ENCODE data around the gene TCF3. TPM values are rescaled to one million over a fixed set of nuclear protein-coding genes. Genes with fewer than 3 reads are reported as not detected.
"Not testable (repeated sequence)": the region's sequence is repeated elsewhere in the genome, so short reads cannot be mapped to it uniquely, and the experiment has no call there.

Gene TCF3
- 83.0 TPM for total RNA-seq

GRCh38 chr19:1652471-1653299 lies at the start of gene TCF3:
Gene TCF3, minus strand, starts transcription at chr19:1652615. Its CDS starts 2,367 bp downstream, at chr19:1650248.
- DNase-seq (ENCODE audit: low spot score): peak; percentile 99

GRCh38 chr19:1700733-1701663 lies 48.6 kb upstream of the TCF3 start:
- DNase-seq (ENCODE audit: low spot score): no peak

GRCh38 chr19:1699998-1700732 lies 47.8 kb upstream of the TCF3 start:
- DNase-seq (ENCODE audit: low spot score): no peak

GRCh38 chr19:1699386-1699785 lies 47.0 kb upstream of the TCF3 start:
- DNase-seq (ENCODE audit: low spot score): no peak

GRCh38 chr19:1698636-1699035 lies 46.2 kb upstream of the TCF3 start:
- DNase-seq (ENCODE audit: low spot score): no peak

GRCh38 chr19:1695481-1695880 lies 43.1 kb upstream of the TCF3 start:
- DNase-seq (ENCODE audit: low spot score): not testable (repeated sequence)

- no peak for DNase-seq (ENCODE audit: low spot score)
Measured at GRCh38 chr19:1691589-1692290, 39.3 kb upstream of the TCF3 start.

- DNase-seq (ENCODE audit: low spot score): no peak
Measured at GRCh38 chr19:1690699-1691307, 38.4 kb upstream of the TCF3 start.

- DNase-seq (ENCODE audit: low spot score): not testable (repeated sequence)
Measured at GRCh38 chr19:1685785-1686184, 33.4 kb upstream of the TCF3 start.

- DNase-seq (ENCODE audit: low spot score): no peak
Measured at GRCh38 chr19:1685046-1685445, 32.6 kb upstream of the TCF3 start.

GRCh38 chr19:1684573-1684912 lies 32.1 kb upstream of the TCF3 start:
- no peak for DNase-seq (ENCODE audit: low spot score)

- DNase-seq (ENCODE audit: low spot score): no peak
Measured at GRCh38 chr19:1683869-1684572, 31.6 kb upstream of the TCF3 start.

- DNase-seq (ENCODE audit: low spot score): no peak
Measured at GRCh38 chr19:1680976-1681375, 28.6 kb upstream of the TCF3 start.

GRCh38 chr19:1678073-1678472 lies 25.7 kb upstream of the TCF3 start:
- no peak for DNase-seq (ENCODE audit: low spot score)

- DNase-seq (ENCODE audit: low spot score): no peak
Measured at GRCh38 chr19:1676351-1677266, 24.2 kb upstream of the TCF3 start.

GRCh38 chr19:1675633-1676350 lies 23.4 kb upstream of the TCF3 start:
- no peak for DNase-seq (ENCODE audit: low spot score)

- no peak for DNase-seq (ENCODE audit: low spot score)
Measured at GRCh38 chr19:1674293-1674679, 21.9 kb upstream of the TCF3 start.

- DNase-seq (ENCODE audit: low spot score): no peak
Measured at GRCh38 chr19:1673645-1674292, 21.4 kb upstream of the TCF3 start.

Data from mucosa of gallbladder (tissue), 1 donor.